GM23338 (cell line): ENCODE results near the gene AKT2. TPM values are rescaled to one million over a fixed set of nuclear protein-coding genes. Genes with fewer than 3 reads are reported as not detected.

Experiments
- ATAC-seq: fragments of 200-7000 bp; cut with Tn5 transposase; 3 replicates; pipeline ENCODE4 v1.9.1; 2020
- DNase-seq: peaks from one replicate; pipeline ENCODE4 v3.0.0-alpha.2; 2015; ENCODE audit warnings: low spot score
- H2AFZ ChIP-seq: fragments of 200-600 bp; sonication (generic); 2 replicates; pipeline ENCODE4 v1.8.0; 2016; ENCODE audit warnings: antibody characterized with exemption, mild to moderate bottlenecking, moderate library complexity
- H3F3A ChIP-seq: fragments of 200-600 bp; sonication (generic); replicated peaks from 2 replicates; pipeline ENCODE4 v1.8.0; 2017; ENCODE audit warnings: antibody characterized with exemption, mixed run types, low read depth
- H3K27ac ChIP-seq: fragments of 200-600 bp; sonication (generic); 2 replicates; pipeline ENCODE4 v1.6.1; 2016; ENCODE audit warnings: low read depth
- H3K27me3 ChIP-seq: fragments of 200-600 bp; sonication (generic); 2 replicates; pipeline ENCODE4 v1.8.0; 2016; ENCODE audit warnings: mild to moderate bottlenecking, mixed run types, moderate library complexity; ENCODE audit not compliant: insufficient read depth
- H3K36me3 ChIP-seq: fragments of 200-600 bp; sonication (generic); 2 replicates; pipeline ENCODE4 v1.8.0; 2016; ENCODE audit warnings: mild to moderate bottlenecking; ENCODE audit not compliant: insufficient read depth
- H3K4me1 ChIP-seq: fragments of 200-600 bp; sonication (generic); 2 replicates; pipeline ENCODE4 v1.8.0; 2016; ENCODE audit warnings: mild to moderate bottlenecking, moderate library complexity; ENCODE audit not compliant: insufficient read depth
- H3K4me2 ChIP-seq: fragments of 200-600 bp; sonication (generic); 2 replicates; pipeline ENCODE4 v1.7.1; 2017; ENCODE audit warnings: mixed run types
- H3K4me3 ChIP-seq: fragments of 200-600 bp; sonication (generic); 2 replicates; pipeline ENCODE4 v1.6.1; 2016; ENCODE audit warnings: mixed run types
- H3K79me2 ChIP-seq: fragments of 200-600 bp; sonication (generic); replicated peaks from 2 replicates; pipeline ENCODE4 v1.8.0; 2017; ENCODE audit warnings: mild to moderate bottlenecking; ENCODE audit not compliant: insufficient read depth
- H3K9me2 ChIP-seq: fragments of 200-600 bp; sonication (generic); 2 replicates; pipeline ENCODE4 v1.8.0; 2017; ENCODE audit not compliant: insufficient read depth
- H4K20me1 ChIP-seq: fragments of 200-600 bp; sonication (generic); replicated peaks from 2 replicates; pipeline ENCODE4 v1.8.0; 2017; ENCODE audit warnings: mild to moderate bottlenecking; ENCODE audit not compliant: insufficient read depth
- H3K27ac Mint-ChIP-seq: 2 replicates; pipeline ENCODE4 v1.8.0; 2020; ENCODE audit warnings: inconsistent platforms, mild to moderate bottlenecking, moderate library complexity, mixed read lengths
- H3K27me3 Mint-ChIP-seq: 3 replicates; pipeline ENCODE4 v1.8.0; 2022; ENCODE audit warnings: low read depth, mild to moderate bottlenecking, moderate library complexity, mixed read lengths, inconsistent platforms; ENCODE audit not compliant: insufficient read depth, poor library complexity
- H3K36me3 Mint-ChIP-seq: 3 replicates; pipeline ENCODE4 v1.8.0; 2021; ENCODE audit warnings: low read depth, mild to moderate bottlenecking, inconsistent platforms, moderate library complexity, mixed read lengths
- H3K4me1 Mint-ChIP-seq: 3 replicates; pipeline ENCODE4 v1.8.0; 2020; ENCODE audit warnings: mild to moderate bottlenecking, inconsistent platforms, mixed read lengths
- H3K4me3 Mint-ChIP-seq: 3 replicates; pipeline ENCODE4 v1.8.0; 2021; ENCODE audit warnings: moderate library complexity, mild to moderate bottlenecking, inconsistent platforms, mixed read lengths
- H3K9me3 Mint-ChIP-seq: 3 replicates; pipeline ENCODE4 v1.8.0; 2020; ENCODE audit warnings: moderate library complexity, mild to moderate bottlenecking, inconsistent platforms, mixed read lengths
- NANOG ChIP-seq: IDR thresholded peaks from 2 replicates; pipeline ENCODE4 v1.6.1; 2016; ENCODE audit warnings: antibody characterized with exemption, borderline replicate concordance
- POLR2AphosphoS5 ChIP-seq: IDR thresholded peaks from 2 replicates; pipeline ENCODE4 v1.6.1; 2016; ENCODE audit warnings: antibody characterized with exemption, low read depth
- ZNF331 ChIP-seq: fragments of 250-450 bp; sonication (Bioruptor Pico); IDR thresholded peaks from 2 replicates; pipeline ENCODE4 v1.5.0; 2020; ENCODE audit warnings: low read depth, mild to moderate bottlenecking, moderate library complexity
- polyA plus RNA-seq: library from polyadenylated mRNA; unstranded; fragments of >200 nt; fragmentation: Nextera tagmentation; extraction: Ambion mirVana; gene quantifications from 2 replicates; pipeline ENCODE4 v1.2.1, GENCODE V29; 2016
- total RNA-seq: library from RNA; depleted of rRNA; stranded (reverse); fragments of >200 nt; shearing (Covaris generic); gene quantifications from 2 replicates; pipeline ENCODE4 v1.2.3, GENCODE V29; 2014
- TF ChIP-seq, protein P1 (sequence below): fragments of 250-450 bp; sonication (Bioruptor Pico); IDR thresholded peaks from 2 replicates; pipeline ENCODE4 v1.5.0; 2020; ENCODE audit warnings: mild to moderate bottlenecking, moderate library complexity
- TF ChIP-seq, protein P2 (sequence below), 2 experiments: fragments of 200-600 bp in 1 of 2; sonication (generic) in 1 of 2; conservative IDR thresholded peaks; 2 replicates each; pipeline versions ENCODE4 v1.5.1 to v1.6.1; 2016 to 2017; ENCODE audit warnings: antibody characterized with exemption in 2 of 2, low read depth in 2 of 2, mild to moderate bottlenecking in 2 of 2, moderate library complexity in 1 of 2
- TF ChIP-seq, protein P3 (sequence below): IDR thresholded peaks from 2 replicates; pipeline ENCODE4 v1.6.1; 2016; ENCODE audit warnings: antibody characterized with exemption

Gene AKT2
- total and polyA plus RNA-seq, 2 experiments from 2014 or later: 17.6 to 123 TPM

DNA sequence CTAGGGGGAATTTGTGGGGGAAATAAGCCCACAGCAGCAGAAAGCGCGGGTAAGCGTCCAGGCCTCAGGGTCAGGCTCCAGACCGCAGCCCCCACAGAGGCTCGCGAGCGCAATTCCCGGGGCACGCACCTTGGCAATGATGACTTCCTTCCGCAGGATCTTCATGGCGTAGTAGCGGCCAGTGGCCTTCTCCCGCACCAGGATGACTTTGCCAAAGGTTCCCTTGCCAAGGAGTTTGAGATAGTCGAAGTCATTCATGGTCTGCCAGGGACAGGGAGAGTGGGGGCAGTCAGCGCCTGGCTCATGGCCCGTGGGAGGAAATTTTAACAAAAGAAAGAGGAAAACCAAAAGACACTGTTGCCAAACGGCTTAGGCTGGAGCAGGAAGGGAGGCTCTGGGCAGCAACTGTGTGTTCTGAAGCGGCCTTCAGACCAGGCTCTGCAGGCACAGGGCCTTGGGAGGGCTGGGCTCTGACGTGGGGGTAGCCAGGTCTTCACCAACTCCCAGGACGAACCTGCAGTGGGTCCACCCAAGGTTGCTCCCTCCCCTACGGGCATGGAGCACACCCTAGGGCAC is 43.2 kb downstream of the AKT2 start:
- no peaks in the 10 kb centered on the region for H3F3A ChIP-seq
- no peak for DNase-seq
- H3K4me3 Mint-ChIP-seq: no peak overlapping the region
- H3K27me3 Mint-ChIP-seq: peaks cover 4% of the 10 kb centered on the region
- H3K79me2 ChIP-seq: no peaks in the 10 kb centered on the region
- no peaks in the 10 kb centered on the region; the same call in 1 of the 2 replicates for H3K36me3 ChIP-seq
- H3K27ac Mint-ChIP-seq: peak overlapping the region; percentile 68; the same call in 1 of the 2 replicates
- no peak overlapping the region for H3K27ac ChIP-seq
- ATAC-seq: no peak
- peaks cover 7% of the 10 kb centered on the region for H3K4me1 Mint-ChIP-seq
- no peak overlapping the region for H3K4me2 ChIP-seq
- no peak overlapping the region for H3K4me3 ChIP-seq
- no peak overlapping the region for H2AFZ ChIP-seq
- no peaks in the 10 kb centered on the region for H3K4me1 ChIP-seq
- peaks cover 6% of the 10 kb centered on the region; the same call in 1 of the 2 replicates for H4K20me1 ChIP-seq
- no peaks in the 10 kb centered on the region for H3K9me2 ChIP-seq
- H3K27me3 ChIP-seq: no peaks in the 10 kb centered on the region
- H3K36me3 Mint-ChIP-seq: peaks cover 18% of the 10 kb centered on the region
- H3K9me3 Mint-ChIP-seq: no peaks in the 10 kb centered on the region
- TF ChIP-seq, protein P1, sequence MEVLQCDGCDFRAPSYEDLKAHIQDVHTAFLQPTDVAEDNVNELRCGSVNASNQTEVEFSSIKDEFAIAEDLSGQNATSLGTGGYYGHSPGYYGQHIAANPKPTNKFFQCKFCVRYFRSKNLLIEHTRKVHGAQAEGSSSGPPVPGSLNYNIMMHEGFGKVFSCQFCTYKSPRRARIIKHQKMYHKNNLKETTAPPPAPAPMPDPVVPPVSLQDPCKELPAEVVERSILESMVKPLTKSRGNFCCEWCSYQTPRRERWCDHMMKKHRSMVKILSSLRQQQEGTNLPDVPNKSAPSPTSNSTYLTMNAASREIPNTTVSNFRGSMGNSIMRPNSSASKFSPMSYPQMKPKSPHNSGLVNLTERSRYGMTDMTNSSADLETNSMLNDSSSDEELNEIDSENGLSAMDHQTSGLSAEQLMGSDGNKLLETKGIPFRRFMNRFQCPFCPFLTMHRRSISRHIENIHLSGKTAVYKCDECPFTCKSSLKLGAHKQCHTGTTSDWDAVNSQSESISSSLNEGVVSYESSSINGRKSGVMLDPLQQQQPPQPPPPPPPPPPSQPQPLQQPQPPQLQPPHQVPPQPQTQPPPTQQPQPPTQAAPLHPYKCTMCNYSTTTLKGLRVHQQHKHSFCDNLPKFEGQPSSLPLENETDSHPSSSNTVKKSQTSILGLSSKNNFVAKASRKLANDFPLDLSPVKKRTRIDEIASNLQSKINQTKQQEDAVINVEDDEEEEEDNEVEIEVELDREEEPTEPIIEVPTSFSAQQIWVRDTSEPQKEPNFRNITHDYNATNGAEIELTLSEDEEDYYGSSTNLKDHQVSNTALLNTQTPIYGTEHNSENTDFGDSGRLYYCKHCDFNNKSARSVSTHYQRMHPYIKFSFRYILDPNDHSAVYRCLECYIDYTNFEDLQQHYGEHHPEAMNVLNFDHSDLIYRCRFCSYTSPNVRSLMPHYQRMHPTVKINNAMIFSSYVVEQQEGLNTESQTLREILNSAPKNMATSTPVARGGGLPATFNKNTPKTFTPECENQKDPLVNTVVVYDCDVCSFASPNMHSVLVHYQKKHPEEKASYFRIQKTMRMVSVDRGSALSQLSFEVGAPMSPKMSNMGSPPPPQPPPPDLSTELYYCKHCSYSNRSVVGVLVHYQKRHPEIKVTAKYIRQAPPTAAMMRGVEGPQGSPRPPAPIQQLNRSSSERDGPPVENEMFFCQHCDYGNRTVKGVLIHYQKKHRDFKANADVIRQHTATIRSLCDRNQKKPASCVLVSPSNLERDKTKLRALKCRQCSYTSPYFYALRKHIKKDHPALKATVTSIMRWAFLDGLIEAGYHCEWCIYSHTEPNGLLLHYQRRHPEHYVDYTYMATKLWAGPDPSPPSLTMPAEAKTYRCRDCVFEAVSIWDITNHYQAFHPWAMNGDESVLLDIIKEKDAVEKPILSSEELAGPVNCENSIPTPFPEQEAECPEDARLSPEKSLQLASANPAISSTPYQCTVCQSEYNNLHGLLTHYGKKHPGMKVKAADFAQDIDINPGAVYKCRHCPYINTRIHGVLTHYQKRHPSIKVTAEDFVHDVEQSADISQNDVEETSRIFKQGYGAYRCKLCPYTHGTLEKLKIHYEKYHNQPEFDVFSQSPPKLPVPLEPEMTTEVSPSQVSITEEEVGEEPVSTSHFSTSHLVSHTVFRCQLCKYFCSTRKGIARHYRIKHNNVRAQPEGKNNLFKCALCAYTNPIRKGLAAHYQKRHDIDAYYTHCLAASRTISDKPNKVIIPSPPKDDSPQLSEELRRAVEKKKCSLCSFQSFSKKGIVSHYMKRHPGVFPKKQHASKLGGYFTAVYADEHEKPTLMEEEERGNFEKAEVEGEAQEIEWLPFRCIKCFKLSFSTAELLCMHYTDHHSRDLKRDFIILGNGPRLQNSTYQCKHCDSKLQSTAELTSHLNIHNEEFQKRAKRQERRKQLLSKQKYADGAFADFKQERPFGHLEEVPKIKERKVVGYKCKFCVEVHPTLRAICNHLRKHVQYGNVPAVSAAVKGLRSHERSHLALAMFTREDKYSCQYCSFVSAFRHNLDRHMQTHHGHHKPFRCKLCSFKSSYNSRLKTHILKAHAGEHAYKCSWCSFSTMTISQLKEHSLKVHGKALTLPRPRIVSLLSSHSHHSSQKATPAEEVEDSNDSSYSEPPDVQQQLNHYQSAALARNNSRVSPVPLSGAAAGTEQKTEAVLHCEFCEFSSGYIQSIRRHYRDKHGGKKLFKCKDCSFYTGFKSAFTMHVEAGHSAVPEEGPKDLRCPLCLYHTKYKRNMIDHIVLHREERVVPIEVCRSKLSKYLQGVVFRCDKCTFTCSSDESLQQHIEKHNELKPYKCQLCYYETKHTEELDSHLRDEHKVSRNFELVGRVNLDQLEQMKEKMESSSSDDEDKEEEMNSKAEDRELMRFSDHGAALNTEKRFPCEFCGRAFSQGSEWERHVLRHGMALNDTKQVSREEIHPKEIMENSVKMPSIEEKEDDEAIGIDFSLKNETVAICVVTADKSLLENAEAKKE (CRISPR knock-in tag): no peak
- TF ChIP-seq POLR2AphosphoS5 (no peak), ZNF331 (CRISPR knock-in tag) (no peak), NANOG (no peak)
- TF ChIP-seq, protein P2, sequence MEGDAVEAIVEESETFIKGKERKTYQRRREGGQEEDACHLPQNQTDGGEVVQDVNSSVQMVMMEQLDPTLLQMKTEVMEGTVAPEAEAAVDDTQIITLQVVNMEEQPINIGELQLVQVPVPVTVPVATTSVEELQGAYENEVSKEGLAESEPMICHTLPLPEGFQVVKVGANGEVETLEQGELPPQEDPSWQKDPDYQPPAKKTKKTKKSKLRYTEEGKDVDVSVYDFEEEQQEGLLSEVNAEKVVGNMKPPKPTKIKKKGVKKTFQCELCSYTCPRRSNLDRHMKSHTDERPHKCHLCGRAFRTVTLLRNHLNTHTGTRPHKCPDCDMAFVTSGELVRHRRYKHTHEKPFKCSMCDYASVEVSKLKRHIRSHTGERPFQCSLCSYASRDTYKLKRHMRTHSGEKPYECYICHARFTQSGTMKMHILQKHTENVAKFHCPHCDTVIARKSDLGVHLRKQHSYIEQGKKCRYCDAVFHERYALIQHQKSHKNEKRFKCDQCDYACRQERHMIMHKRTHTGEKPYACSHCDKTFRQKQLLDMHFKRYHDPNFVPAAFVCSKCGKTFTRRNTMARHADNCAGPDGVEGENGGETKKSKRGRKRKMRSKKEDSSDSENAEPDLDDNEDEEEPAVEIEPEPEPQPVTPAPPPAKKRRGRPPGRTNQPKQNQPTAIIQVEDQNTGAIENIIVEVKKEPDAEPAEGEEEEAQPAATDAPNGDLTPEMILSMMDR (conservative IDR thresholded peaks at IDR 0.05; ENCODE audit: low read depth in 2 of 2): no peak
- TF ChIP-seq, protein P3, sequence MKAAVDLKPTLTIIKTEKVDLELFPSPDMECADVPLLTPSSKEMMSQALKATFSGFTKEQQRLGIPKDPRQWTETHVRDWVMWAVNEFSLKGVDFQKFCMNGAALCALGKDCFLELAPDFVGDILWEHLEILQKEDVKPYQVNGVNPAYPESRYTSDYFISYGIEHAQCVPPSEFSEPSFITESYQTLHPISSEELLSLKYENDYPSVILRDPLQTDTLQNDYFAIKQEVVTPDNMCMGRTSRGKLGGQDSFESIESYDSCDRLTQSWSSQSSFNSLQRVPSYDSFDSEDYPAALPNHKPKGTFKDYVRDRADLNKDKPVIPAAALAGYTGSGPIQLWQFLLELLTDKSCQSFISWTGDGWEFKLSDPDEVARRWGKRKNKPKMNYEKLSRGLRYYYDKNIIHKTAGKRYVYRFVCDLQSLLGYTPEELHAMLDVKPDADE: no peak
